SK-N-SH treated with all-trans-retinoic acid at 6 μM for 48 hours (cell line): Measurements from ENCODE around the gene FRMD3.

Source experiments
- ARNTL ChIP-seq: fragments of 450-650 bp; formaldehyde crosslinking; IDR thresholded peaks from 2 replicates; pipeline ENCODE4 v1.5.0; 2020; ENCODE audit warnings: low read depth, mild to moderate bottlenecking, moderate library complexity, borderline replicate concordance
- BACH2 ChIP-seq: fragments of 250-450 bp; sonication (Bioruptor Pico); IDR thresholded peaks from 2 replicates; pipeline ENCODE4 v1.9.0; 2021; ENCODE audit warnings: mild to moderate bottlenecking, borderline replicate concordance
- ESRRG ChIP-seq: fragments of 250-450 bp; sonication (Bioruptor Pico); IDR thresholded peaks from 2 replicates; pipeline ENCODE4 v1.6.1; 2021; ENCODE audit warnings: mild to moderate bottlenecking
- ISL1 ChIP-seq: fragments of 250-450 bp; sonication (Bioruptor Pico); IDR thresholded peaks from 2 replicates; pipeline ENCODE4 v2.1.2; 2022; ENCODE audit warnings: mild to moderate bottlenecking, moderate library complexity
- OSR1 ChIP-seq: fragments of 250-450 bp; sonication (Bioruptor Pico); IDR thresholded peaks from 2 replicates; pipeline ENCODE4 v1.8.0; 2022; ENCODE audit warnings: moderate library complexity, mild to moderate bottlenecking, inconsistent platforms
- PATZ1 ChIP-seq: fragments of 250-450 bp; sonication (Bioruptor Pico); IDR thresholded peaks from 2 replicates; pipeline ENCODE4 v1.8.0; 2020; ENCODE audit warnings: mild to moderate bottlenecking, moderate library complexity, borderline replicate concordance
- PPARA ChIP-seq: fragments of 250-450 bp; sonication (Bioruptor Pico); IDR thresholded peaks from 2 replicates; pipeline ENCODE4 v1.5.0; 2020; ENCODE audit warnings: mild to moderate bottlenecking, borderline replicate concordance
- RARB ChIP-seq: fragments of 250-450 bp; sonication (Bioruptor Pico); IDR thresholded peaks from 2 replicates; pipeline ENCODE4 v1.8.0; 2021; ENCODE audit warnings: mild to moderate bottlenecking, moderate library complexity
- SNAI2 ChIP-seq: fragments of 250-450 bp; sonication (Bioruptor Pico); IDR thresholded peaks from 2 replicates; pipeline ENCODE4 v1.5.0; 2020; ENCODE audit warnings: mild to moderate bottlenecking, moderate library complexity
- ZC3H10 ChIP-seq: fragments of 250-450 bp; sonication (Bioruptor Pico); IDR thresholded peaks from 2 replicates; pipeline ENCODE4 v1.5.1; 2021; ENCODE audit warnings: mild to moderate bottlenecking, moderate library complexity
- ZFP3 ChIP-seq: fragments of 250-450 bp; sonication (Bioruptor Pico); IDR thresholded peaks from 2 replicates; pipeline ENCODE4 v1.5.0; 2020; ENCODE audit warnings: mild to moderate bottlenecking, moderate library complexity
- ZFP30 ChIP-seq: fragments of 450-650 bp; formaldehyde crosslinking; IDR thresholded peaks from 2 replicates; pipeline ENCODE4 v1.5.0; 2022; ENCODE audit warnings: mild to moderate bottlenecking, moderate library complexity
- ZNF565 ChIP-seq: fragments of 450-650 bp; formaldehyde crosslinking; conservative IDR thresholded peaks from 2 replicates; pipeline ENCODE4 v1.5.0; 2020; ENCODE audit warnings: low read depth, mild to moderate bottlenecking, moderate library complexity

GRCh38 chr9:83454076-83454475 lies 84.1 kb downstream of the FRMD3 start:
- no peak for TF ChIP-seq ESRRG (CRISPR knock-in tag)
- no peak for TF ChIP-seq BACH2 (CRISPR knock-in tag)
- TF ChIP-seq ZFP30 (CRISPR knock-in tag) = no peak
- no peak for TF ChIP-seq ISL1 (CRISPR knock-in tag)
- no peak for TF ChIP-seq RARB
- no peak for TF ChIP-seq ARNTL
- TF ChIP-seq PATZ1 = no peak
- TF ChIP-seq PPARA = no peak
- TF ChIP-seq ZNF565 = no peak
- no peak for TF ChIP-seq ZC3H10
- TF ChIP-seq SNAI2 = no peak
- TF ChIP-seq OSR1 (CRISPR knock-in tag) = no peak
- TF ChIP-seq ZFP3 = no peak
